GF-D8 (cell line): ENCODE data around the gene CRISPLD2.

ENCODE experiments used
- DNase-seq: peaks from one replicate; lab custom pipeline; 2025; lab: John Stamatoyannopoulos, UW

CRISPLD2 gene, protein sequence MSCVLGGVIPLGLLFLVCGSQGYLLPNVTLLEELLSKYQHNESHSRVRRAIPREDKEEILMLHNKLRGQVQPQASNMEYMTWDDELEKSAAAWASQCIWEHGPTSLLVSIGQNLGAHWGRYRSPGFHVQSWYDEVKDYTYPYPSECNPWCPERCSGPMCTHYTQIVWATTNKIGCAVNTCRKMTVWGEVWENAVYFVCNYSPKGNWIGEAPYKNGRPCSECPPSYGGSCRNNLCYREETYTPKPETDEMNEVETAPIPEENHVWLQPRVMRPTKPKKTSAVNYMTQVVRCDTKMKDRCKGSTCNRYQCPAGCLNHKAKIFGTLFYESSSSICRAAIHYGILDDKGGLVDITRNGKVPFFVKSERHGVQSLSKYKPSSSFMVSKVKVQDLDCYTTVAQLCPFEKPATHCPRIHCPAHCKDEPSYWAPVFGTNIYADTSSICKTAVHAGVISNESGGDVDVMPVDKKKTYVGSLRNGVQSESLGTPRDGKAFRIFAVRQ

DNA sequence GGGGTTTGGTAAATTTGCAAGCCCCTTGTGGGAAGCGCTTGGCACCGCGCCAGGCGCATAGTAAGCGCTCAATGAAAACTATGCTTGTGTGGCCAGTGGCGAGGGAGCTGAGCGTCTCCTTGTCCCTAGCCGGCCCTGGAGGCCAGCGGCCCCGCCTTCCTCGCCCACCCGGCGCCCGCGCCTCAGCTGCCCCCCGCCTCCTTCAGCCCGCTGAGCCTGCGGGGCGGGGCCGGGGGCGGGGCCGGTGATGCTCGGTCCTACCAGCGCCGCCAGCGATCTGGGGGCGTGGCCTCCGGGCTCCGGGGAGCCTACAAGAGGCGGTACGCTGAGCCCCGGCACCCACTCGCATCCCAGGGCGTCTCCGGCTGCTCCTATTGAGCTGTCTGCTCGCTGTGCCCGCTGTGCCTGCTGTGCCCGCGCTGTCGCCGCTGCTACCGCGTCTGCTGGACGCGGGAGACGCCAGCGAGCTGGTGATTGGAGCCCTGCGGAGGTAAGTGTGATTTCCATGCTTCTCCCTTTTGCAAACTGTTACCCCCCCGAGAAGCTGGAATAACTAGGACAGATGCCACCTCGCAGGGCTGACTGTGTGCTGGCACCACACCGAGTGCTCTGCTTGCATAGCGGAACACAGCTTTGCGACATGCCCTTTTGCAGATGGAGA lies at the start of gene CRISPLD2:
TSS of gene CRISPLD2 (plus strand) at position 342 of the 661 bp plus-strand sequence. CDS start 18,511 bp downstream, outside the sequence.
- no peak for DNase-seq

DNA sequence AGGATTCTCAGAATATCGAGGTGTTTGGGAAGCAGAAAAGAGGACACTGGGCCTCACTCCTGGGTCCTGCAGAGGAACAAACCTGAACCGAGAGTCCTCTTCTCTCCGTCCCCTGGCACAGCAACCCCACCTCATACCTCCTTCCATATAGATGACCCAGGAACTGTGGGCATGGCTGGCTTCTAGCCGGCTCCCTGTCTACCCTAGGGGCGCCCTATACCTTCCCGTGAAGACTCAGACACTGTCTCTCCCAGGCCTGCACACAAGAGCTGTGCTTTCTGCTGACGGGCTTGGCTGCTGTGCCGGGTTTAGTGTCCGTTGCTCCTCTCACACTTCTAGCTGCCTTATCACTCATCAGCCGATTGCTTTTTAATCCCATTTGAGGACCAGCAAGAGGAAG lies 46.5 kb upstream of the CRISPLD2 start:
- DNase-seq: no peak

DNA sequence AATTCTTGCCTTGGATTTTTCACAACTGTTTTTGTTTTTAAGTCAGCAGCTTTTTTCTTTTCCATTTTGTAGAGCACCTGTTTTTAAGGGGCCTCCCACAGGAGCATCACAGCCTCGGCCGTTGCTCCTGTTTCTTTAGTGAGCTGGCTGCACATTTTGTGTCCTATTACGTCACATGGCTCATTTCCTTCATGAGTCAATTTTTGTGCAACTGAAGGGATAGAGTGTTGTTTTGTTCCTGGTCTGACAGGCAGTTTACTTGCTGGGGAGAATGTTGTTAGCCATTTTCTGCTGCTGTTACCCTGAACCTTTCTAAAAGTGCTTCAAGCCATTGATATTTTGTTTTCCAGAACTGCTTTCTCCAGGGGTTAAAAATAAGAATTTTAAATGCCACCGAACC lies 45.0 kb upstream of the CRISPLD2 start:
- peak; percentile 62 for DNase-seq

DNA sequence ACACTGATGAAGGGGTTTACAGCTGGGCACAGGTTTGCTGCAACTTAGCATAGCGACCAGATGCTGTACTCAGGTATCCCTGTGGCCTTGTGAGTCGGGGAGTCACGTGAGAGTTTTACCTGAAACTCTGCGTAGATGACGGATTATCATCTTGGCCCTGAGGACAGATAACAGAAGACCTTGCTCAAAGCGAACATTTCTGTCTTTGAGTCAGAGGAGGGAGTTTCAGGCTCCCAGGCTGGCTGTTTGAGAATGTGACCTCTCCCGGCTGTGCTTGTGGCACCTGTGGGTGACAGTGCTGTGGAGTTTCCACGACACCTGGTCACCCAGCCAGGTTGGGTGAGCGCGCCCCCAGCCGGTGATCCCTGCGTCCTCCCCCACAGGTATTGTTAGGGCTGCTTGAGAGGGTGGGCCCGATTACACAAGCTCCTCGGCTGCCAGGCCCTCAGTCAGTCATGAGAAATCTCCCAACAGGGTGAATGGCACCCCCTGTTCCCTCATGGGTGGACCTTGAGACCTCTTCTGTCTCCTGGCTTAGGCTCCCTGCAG lies 44.4 kb upstream of the CRISPLD2 start:
- DNase-seq: no peak

DNA sequence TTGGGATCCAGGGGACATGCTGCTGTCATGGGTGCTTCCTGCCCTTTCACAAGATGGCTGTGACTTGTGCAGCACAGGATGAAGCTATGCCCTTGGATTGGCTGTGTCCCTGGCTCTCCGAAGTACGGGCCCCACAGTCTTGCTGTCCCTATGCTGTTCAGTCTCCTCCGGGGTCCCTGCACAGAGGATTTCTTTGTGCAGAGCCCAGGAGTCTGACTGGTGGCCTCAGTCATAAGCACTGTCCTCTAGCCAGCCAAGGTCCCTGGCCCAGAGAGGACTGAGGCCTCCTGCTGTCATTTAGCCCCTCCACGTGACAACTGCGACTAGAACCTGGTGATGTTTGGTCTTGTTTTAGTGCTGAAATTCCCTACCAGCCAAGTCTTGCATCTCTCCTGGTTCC lies 42.4 kb upstream of the CRISPLD2 start:
- DNase-seq: no peak

DNA sequence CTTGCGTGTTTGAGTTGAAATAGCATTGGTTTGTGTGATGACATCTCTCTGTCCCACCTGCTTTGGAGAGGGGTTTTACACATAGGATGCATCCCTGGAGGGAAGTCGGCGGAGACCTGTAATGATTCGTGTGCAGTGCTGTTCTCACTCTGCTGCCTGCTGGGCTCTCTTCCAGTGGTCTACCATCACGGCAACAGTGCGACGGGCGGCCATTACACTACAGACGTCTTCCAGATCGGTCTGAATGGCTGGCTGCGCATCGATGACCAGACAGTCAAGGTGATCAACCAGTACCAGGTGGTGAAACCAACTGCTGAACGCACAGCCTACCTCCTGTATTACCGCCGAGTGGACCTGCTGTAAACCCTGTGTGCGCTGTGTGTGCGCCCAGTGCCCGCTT lies 41.1 kb upstream of the CRISPLD2 start:
- DNase-seq: no peak

DNA sequence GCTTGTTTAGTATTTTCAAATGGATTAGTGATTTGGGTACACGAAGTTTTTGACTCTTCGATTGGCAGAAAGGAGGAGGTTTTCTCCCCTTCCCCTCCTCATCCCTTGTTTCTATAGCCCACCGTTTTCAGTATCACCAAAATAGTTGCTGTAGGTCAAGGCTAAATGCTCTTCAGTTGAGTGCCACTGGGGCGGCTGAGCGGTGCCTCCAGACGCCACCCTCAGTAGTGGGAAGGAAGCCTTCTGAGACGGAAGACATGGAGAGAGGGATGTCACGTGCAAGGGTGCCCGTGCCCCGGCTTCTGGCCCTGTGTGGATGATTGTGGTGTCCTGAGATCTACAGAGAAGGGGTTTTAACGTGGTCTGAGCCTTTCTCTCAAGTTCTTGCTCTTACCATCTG lies 39.7 kb upstream of the CRISPLD2 start:
- DNase-seq: no peak

DNA sequence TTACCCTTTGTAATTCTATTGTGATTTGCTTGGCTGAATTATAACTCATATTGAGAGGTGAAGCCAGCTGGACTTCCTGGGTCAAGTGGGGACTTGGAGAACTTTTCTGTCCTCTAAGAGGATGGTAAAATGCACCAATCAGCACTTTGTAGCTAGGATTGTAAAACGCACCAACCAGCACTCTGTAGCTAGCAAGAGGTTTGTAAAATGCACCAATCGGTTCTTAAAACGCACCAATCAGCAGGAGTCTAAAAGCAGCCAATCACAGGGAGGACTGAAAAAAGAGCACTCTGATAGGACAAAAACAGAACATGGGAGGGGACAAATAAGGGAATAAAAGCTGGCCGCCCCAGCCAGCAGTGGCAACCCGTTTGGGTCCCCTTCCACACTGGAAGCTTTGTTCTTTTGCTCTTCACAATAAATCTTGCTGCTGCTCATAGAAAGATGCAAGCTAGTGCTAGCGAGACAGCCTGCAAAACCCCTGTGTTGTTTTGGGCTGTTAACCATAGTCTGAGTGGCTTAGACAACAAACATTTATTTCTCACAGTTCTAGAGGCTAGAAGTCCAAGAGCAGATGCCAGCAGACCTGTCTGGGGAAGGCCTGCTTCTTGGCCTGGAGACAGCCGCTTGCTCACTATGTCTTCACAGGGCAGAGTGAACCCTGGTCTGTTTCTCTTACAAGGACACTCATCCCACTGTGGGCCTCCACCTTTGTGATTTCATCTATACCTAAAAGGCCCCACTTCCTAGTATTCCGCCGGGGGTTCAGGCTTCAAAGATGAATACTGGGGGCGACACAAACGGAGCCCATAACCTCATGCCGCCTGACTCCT lies 39.0 kb upstream of the CRISPLD2 start:
- DNase-seq: no peak

DNA sequence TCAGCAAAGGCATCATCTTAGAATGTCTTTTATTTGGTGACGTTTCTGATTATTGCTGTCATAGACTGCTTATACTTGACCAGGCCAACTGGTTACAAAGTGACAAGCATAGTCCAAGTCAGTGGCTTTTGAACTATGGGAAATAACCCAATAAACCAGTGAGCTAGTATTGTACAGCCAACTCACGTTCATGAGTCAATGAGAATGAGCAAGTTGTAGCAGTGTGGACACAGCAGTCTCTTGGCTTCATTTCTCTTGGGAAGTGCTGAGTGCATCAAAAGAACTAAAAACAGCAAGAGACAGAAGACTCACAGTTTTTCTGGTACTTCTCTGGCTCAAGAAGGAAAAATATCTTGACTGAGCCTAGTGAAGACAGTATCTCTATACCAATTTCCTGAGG lies 36.9 kb upstream of the CRISPLD2 start:
- DNase-seq: no peak

DNA sequence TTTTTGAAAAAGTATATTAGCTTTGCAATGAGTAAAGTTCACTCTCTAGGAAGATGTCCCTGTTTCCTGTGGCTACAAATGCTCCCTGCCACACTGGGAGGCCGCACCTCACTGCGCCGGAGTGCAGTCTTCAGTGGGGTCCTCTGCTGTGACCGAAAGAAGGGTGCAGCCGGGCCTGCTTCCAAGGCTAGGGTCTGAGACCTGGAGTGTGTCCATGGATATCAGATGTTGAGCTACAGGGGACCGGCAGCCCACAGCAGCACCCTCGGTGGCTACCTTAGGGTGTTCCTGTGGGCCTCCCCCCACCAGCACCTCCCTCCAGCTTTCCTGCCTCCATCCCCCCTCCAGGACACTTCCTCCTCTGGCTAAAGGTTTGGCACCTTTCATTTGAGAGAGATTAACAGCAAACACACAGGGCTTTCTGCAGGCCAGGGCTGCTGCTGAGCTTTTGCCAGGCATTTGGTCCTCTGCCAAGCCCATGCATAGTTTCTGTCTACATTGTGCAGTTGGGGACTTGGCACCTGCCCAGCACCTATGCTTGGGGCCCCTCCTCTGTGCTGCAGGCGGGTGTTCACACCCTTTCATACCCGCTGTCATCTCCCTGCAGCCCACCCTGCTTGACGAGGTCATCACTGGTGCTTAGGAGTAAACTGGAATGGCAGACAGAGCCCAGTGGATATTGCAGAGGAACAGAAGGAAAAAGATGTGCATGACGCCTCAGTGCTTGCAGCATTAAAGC lies 33.8 kb upstream of the CRISPLD2 start:
- no peak for DNase-seq

DNA sequence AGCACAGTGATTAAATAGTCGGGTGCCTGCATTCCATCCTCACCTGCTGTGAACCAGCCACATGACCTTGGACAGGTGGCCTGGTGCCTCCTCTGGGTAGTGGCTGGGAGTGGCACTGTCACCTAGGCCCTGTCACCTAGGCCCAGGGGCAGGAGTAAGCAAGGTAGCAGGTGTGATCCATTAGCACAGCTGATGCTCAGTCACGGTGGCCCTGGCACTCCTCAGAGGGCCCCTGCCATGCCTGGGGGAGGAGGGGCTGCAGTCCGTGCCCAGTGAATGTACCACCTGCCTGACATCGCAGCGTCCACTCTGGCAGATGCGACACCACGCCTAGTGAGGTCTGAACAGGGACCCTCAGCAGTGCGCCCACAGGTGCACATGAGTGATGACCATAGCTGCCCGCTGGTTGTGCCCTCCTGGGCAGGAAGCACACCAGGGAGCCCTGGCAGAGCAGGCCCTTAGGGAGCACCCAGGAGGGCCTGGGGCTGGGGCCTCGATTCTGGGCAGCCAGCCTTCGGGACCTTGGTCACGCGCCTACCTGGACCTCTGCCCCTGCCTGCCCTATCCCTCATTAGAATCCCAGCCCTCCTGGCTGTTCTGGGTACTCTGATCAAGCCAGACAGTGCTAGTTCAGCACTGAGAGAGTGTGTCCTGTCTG lies 33.1 kb upstream of the CRISPLD2 start:
- no peak for DNase-seq

DNA sequence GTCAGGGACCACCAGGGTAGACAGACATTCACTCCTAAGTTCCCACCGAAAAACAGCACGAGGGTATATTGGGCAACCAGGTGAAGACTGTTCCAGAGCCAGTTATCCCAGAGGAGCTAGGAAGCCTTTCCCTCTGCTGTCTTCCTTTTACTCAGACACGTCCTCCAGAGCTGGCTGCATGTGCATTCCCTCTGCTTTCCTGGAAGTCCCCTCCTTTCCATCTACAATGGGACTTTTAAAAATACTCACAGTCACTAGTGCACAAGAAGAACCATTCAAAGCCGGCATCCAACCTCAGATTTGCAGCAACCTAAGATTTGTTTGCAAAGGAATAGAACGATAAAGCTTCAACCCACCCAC lies 32.5 kb upstream of the CRISPLD2 start:
- DNase-seq: no peak

DNA sequence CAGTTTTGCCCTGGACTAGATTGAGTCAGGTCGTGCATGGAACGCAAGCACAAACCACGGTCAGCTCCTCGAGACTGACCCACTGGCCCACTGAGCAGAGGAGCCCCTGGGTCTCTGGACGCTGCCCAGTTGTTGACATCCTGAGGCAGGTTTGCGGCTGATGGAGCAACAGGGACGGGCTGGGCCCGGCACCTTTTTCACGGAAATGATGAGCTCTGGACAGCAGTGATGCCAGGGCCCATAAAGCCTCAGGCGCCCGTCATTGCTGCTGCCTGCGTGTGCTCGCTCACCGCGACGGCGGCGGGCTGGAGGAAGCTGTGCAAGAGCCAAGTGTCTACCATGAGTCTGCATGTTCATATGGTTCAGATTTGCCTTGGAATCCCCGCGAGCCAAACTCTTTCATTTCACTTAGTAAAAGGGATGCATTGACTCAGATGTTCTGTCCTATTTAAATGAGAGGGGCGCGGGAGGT lies 30.8 kb upstream of the CRISPLD2 start:
- no peak for DNase-seq

DNA sequence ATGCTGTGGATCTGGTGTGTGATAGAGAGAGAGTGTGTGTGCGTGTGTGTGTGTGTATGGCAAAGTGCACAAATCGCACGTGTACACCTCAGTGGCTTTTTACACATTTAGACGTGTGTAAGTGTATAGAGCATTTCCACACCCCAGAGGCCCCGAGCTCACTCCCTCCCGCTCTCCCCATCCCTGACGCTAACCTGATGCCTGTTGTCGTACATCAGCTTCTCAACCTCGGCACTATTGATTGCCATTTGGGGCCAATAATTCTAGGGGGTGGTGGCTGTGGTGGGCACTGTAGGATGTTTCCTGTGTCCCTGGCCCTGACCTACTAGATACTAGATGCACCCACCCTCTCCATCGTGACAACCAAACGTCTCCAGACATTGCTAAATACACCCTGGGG lies 30.4 kb upstream of the CRISPLD2 start:
- DNase-seq: no peak

DNA sequence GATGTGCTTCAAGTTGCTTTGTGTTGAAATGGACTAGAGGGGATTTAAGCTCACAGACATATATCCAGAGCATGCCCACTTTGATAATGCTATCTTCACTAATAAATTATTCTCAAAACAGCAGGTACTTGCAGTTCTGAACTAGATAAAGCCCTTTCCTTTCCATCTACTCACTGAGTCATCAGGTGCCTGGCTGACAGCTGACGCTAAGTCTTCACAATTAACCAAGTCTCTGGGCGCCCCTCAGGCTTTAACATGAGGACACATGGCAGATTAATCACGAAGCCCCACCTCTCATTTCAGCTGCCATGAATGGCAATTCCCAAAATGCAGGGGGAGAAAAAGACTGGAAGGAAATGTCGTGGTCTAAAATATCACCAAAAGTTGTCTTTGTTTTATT lies 29.5 kb upstream of the CRISPLD2 start:
- no peak for DNase-seq

DNA sequence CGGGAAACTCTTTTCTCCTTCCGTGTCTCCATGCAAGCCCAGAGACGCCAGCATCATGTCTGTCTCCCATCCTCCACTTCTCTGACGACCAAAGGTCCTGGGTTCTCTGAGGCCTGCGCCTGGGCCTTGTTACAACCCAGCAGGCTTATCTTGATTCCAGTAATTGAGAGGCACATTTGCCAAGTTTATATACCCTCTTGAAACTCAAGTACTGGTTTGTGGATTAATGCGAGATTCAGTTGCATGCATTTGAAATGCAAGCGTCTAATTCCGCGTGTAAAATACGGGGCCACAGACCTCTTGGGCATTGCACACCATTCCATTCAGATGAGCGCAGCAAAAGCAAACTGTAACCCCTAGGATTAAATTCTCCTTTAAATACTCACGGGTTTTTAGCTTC lies 28.7 kb upstream of the CRISPLD2 start:
- DNase-seq: no peak

DNA sequence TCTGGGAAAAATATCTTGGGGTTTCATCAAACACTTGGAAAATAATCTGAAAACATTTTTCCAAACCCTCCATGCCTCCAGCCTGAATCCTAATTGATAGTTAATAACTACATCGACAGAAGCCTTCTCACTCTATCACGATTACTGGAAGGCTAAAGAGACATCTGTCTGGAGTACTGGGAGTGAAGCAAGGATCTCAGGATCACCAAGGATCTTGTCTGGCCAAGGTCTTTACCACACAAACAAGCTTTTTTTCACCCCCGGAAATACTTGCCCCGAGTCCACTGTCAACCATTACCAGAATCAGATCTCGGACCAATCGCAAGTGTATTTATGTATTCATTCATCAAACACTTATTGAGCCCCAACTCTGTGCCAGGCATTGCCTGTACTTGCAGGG lies 28.3 kb upstream of the CRISPLD2 start:
- no peak for DNase-seq

DNA sequence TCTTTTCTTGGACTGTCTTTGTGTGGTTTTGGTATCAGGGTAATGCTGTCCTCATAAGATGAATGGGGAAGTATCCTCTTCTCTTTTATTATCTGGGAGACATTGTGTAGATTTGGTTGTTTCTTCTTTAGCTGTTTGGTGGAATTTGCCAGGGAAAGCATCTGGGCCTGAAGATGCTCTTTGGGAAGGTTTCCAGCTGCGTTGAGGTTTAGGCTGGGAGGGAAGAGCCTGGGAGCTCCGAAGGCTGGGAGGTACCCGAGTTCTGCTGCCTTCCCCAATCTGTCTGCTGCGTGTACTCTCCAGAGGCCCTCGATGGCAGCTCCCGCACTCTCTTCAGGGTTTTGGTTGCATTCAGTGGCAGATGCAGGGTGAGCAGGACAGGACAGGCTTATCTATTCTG lies 25.6 kb upstream of the CRISPLD2 start:
- no peak for DNase-seq

DNA sequence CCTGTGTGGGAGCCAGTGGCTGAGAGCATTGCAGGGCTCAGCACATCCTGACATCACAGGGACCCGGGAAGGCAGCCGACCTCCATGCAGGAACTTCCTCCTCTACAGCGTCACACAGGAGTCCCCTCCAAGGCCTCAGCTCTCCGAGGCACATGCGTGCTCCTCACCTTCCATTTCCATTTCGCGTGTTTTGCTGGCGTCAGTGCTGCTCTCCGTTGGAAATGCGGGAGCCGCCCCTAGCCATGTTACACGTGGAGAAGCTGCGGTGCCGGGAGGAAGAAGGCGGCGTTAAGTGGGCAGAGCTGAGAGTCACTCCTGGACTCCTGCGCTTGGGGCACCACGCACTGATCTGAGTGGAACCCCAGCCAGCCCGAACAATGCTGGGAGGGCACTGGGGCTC lies 25.2 kb upstream of the CRISPLD2 start:
- DNase-seq: no peak

DNA sequence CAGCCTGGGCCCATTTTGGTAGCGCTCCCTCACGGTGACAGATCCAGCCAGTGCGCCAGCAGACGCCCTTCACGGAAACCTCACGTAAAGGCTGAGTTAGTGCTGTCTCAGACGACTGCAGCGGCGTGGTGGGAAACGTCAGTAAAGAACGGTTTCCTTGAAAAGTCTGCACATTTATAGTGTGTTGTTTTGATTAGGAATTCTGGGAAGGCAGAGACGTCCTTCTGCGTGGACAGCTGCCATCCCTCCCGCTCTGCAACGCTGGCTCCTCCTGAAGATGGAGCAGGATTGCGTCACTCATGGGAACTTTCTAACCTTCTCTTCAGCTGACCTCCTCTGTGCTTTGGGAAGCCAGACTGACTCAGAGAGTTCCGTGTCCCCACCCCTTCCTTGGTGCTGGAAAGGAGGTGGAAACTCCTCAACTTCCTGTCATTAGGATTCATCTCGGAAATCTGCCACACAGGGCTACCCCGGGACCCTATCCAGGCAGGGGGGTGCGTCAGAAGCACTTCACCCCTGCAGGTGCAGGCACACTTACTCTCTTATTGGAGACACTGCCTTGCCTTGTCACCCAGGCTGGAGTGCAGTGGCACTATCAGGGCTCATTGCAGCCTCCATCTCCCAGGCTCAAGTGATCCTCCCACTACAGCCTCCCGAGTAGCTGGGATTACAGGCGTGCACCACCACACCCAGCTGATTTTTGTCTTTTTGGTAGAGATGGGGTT lies 24.3 kb upstream of the CRISPLD2 start:
- no peak for DNase-seq
